Left forelimb (tissue), 1 donor: ENCODE data around the gene DPYSL5.

ENCODE experiments used
- DNase-seq: peaks from one replicate; pipeline ENCODE4 v3.0.0-alpha.2; 2018; ENCODE audit warnings: low spot score

The DPYSL5 gene

DNA sequence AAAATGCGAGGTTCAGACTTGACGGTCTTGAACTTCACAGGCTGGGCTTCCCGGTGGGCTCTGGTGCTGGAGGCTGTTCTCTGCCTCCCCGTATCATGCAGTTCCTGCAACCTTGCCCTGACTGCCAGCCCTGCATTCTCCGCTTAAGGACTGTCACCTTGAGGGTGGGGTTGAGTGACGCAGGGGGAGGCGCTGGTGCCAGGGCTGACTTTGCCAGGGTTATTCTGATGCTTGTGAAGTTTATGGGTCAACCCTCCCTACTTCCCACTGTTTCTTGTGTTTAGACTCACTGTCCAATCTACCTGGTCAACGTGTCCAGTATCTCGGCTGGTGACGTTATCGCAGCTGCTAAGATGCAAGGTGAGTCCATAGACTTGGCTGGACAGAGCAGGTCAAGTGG lies 85.0 kb downstream of the DPYSL5 start:
- no peak for DNase-seq

DNA sequence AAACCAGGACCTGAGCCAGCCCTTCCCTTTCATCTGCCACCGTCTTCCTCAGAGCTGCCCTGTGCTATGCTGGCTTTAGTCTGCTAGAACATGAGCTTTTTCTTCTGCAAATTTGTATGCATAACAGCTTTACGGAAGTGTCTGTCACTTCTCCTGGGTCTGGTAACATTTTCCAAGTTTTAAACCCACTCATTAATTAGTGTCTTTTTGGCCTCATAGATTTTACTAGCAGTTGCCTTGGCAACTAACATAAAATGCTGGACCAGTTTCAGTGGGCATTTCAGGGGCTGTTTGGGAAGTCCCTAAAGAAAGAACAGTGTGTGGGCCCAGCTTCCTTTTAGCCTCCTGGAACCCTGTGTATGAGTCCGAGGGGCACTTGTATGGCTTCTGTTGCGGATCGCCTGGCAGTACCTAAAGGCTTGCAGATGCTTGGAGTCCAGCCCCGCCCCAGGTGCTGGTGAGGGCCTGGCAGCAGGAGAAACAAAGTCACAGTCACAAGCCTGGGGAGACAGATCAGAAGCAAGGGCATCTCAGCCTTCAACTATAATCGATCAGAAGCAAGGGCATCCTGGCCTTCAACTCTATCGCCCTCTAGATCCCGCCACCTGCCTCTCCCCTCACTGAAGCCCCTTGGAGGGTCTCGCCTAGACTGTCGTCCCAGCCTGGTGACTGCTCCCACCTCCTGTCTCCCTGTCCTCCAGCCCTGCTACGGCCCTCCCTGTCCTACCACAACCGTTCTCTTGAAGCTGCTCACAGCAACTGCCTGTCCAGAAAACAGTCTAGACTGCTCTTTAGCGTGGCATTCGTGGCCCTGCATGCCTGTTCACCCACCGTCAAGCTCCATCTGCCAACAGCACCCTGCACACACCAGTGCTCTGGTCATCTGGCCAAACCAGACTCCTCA lies 85.8 kb downstream of the DPYSL5 start:
- DNase-seq, result no peak

DNA sequence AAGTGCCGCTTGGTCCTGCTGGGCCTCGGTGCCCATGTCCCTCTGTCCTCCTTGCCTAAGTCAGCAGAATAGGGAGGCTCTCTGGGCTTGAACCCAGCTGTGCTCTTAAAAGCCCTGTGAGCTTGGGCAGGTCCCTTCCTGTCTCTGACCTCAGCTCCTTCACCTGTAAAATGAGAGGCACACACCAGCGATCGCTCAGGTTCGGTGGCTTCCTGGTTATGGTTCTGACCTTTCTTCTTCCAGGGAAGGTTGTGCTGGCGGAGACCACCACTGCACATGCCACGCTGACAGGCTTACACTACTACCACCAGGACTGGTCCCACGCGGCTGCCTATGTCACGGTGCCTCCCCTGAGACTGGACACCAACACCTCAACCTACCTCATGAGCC lies 86.4 kb downstream of the DPYSL5 start:
- DNase-seq, result no peak

DNA sequence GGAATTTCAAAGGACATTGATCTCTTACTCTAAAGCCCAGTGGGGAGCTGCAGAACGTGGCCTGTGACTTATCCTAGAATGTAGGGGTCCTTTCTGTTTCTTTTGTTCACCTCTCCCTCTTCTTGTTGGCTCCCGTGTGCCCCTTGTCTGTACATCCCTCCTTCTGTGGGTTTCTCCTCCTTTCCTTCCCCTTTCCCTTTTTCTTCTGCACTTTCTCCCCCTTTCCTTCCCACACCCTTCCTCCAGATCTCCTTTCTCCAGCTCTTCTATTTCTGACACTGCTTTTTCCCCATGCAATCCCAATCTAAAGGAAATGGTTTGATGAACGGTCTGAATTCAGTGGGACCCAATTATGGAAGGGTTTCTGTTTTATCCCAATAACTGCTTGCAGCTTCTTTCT lies 87.1 kb downstream of the DPYSL5 start:
- no peak for DNase-seq

DNA sequence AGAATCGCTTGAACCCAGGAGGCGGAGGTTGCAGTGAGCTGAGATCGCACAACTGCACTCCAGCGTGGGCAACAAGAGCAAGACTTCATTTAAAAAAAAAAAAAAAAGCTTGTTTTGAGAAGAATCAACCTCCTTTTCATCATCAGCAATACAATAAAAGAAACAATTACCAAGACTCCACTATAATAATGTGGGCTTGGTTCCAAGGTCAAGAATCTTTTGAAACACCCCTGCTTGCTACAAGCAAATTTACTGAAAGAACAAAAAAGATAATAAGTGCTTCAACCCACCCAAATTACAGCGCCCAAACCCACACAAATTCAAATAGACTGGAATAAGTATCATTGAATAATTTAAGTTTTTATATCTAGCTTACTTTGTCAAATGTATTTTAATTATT lies 88.9 kb downstream of the DPYSL5 start:
- DNase-seq, result no peak

DNA sequence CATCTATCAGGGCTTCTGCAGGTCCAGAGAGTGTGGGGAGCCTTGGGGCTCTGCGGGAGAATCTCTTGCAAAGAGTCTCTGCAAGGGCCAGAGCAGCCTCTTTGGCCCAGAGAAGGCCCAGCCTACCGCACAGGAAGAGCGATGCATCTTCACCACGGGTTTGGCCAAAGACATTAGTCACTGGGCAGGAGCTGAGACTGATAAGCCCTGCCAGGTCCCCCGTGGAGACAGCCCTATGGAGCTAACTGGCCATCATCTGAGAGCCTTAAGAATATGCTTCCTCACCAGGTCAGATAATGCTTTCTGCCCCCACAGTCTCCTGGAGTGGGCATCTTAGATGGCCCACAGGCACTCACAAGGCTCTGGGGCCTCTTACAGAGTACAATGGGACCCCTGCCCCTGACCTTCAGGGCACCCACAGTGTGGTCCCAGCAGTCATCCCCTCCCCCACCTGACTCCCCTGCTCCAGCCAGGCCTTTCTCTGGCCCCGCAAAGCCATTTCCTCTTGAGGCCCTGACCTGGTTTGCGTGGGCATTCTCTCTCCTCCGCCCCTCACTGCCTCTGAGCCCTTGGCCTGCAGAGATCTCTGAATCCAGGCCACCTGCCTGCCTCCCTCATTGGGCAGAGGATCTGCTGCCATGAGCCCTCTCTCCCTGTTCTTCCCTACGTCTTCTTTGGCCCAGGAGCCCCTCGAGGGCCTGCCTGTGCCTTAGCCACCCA lies 90.6 kb downstream of the DPYSL5 start:
- DNase-seq, result peak; percentile 54

DNA sequence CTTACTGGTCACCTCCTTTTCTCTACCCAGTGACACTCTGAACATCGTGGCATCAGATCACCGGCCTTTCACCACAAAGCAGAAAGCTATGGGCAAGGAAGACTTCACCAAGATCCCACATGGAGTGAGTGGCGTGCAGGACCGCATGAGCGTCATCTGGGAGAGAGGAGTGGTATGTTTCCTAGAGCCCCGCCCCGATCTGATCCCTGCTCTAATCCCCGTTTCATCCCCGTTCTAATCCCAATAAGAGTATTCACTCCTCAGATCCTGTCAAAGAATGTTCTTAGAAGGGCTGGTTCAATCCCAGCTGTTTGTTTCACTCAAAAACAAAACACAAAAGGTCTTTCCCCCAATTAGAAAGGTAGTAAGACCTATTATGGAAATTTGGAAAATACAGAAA lies 92.1 kb downstream of the DPYSL5 start:
- no peak for DNase-seq

DNA sequence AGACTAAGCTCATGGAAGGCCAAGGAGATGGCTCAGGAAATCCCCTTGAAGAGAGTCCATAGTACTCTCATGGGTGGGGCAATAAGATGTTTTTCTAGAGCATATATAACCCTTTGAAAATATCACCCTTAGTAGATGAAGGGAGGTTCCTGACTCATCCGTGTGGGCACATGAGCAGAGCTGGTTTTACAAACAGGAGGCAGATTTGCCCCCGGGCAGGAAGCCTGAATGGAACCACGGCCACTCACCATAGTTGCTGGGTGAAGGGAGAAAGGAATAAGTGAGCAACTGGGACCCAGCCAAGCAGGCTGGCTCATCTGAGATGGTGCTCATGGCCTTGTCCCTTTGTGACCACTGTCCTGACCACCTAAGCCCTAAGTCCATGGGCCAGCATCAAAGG lies 93.6 kb downstream of the DPYSL5 start:
- DNase-seq, result no peak

DNA sequence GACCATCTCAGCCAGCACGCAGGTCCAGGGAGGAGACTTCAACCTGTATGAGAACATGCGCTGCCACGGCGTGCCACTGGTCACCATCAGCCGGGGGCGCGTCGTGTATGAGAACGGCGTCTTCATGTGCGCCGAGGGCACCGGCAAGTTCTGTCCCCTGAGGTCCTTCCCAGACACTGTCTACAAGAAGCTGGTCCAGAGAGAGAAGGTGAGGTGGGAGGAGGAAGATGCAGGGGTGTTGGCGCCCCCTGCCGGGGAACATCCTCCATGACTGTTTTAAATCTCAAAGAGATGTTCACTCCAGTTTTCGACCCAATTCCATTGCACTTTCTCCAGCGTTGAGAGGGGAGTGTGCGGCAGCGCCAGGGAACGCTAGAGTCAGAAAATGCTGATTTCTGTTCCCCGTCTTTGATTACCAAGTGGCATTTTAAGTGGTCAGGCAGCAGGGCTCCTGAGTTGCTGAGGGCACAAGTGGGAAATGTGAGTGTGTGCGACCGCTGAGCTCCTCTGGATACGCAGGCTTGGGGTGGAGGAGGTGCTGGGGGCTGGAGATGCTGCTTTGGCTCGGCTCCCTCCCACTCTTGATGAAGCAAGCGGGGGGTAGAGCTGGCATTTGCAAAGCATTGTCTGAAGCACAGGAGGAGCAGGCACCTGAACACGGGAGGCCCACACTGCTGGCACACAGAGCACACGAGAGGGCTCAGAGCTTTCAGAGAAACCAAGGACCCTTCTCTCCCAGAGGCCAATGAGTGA lies 94.8 kb downstream of the DPYSL5 start:
- DNase-seq, result peak; percentile 77

DNA sequence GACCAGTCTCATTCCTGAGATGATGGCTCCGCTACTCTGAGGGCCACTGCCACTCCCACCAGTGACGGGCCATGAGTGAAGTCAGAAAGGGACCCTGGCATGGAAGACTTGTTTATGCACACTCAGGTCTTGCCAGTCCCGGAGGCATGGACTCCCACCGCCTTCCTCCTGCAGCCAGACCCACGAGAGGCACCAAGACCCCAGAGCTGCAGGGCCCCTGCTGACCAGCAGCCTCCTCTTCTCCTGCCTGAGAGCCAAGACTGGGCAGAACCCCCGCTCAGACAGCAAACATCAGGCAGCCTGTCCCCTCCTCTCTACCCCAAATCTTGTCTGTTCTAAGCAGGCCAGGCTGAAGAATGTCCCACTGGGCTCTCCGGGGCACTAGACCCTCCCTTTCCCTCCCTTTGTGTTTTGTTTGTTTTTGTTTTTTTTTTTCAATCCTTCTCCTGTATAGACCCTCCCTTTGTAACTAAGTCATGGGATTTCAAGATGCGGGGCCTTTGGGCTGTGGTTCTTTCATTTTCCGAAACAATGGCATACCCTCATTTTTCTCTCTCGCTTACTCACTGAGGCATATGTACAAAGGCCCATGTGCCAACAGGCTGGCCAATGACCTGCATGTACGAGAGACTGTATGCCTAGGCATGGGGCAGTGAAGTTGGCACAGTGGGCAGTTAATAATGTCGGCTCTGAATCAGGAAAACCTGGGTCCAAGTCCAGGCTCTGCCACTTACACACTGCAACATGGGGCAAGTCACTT lies 98.2 kb downstream of the DPYSL5 start:
- no peak for DNase-seq

DNA sequence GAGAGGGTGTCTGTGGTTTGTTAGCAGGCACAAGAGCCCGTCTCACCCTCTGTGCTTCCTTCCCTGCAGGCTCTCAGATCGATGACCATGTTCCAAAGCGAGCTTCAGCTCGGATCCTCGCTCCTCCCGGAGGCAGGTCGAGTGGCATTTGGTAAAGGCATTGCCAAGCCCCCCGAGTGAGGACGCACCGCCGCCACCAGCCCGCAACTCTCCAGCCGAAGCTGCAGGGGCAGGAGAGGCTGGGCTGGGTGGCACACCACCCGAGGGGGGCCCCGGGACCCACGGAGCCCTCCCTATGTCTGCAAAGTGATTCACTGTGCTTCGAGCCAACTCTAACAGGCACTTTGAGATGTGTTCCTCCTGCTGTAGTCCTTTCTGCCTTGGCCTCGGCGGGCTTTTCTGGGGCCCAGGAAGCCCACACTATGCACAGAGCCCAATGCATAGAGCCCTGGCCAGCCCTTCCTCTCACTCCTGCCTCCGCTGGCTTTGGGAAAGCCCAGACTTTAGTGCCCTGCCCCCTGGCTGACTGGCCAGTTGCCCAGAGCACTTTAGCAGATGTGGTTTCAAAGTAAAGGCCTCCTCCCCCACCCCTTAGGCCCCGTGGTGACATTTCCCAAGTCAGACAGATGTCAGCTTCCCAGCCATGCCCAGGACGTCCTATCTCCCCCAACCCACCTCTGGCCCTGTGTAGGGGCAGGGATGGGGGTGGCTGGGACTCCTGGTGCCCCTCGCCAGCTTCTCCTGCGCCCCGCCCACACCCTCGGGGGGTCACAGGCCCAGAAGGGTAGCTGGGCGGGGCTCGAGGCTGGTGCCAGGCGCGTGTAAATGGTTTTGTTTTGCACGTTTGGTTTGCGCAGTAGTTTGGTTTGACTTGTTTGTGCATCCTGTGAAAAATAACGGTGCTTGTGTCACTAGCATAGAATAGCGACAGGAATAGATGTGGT lies 99.2 kb downstream of the DPYSL5 start:
- DNase-seq, result no peak

DNA sequence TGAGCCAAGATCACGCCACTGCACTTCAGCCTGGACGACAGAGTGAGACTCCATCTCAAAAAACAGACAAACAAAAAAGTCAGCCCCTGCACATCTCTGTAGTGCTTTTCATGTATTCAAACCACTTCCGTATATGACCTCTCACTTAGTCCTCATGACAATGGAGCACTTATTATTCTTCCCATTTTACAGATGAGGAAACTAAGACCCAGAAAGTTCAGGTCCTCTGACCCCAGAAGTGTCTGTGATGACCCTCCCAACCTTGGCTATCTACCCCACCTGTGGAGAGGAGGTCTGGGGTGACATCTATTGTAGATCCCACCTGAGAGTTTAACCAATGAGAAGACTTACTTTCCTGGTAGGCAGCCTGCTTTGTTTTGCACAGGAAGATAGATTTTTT lies 100.9 kb downstream of the DPYSL5 start:
- no peak for DNase-seq

DNA sequence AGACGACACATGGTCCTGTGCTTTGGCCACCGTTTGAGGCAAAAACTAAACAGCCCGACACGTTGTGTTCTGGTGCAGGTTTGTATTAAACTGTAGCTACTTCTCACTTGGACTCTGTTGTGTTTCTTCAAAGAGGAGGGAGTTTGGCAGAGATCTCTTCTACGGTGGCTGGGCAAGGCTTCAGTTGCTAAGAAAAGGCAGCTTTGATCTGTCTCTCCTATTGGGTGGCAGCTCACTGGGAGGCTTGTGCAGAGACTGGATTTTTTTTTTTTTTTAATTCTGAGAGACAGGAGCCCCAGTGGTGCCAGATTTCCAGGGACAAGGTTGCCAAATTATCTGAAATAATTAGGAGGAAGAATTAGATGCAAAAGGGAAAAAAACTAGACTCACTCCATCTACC lies 102.3 kb downstream of the DPYSL5 start:
- DNase-seq, result no peak

DNA sequence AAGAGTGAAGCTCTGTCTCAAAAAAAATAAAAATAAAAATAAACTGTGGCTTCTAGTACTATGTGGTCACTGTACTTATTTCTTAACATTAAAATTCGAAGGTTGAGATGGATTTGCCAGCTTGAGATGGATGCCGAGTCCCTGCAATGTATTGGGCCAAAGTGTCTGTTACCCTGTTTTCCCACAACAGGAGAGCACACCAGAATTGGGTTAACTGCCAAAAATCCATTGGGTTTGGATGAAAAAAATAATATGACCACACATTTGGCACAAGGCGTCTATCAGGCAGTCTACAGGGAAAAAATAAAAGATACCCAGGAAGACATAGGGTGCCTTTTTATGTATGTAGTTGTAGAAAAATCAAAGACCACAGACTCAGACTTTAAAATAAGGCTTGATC lies 103.3 kb downstream of the DPYSL5 start:
- DNase-seq, result no peak

DNA sequence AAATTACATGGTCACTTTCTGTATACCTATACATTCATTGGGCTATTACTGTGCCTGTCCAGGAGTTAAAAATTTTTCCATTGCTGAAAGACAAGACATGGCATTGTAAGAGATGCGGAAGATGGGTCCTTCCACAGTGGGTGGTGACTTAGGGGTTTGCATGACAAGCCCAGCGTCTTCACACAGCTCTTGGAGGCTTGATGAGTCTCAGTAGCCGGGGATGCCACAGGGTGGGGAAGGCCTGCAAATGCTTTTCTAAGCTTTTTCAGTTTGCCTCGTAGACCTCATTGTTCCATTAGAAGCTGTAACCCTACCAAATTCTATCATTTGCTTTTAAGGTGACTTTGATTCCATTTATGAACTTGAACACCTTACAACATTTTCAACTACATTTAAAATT lies 104.4 kb downstream of the DPYSL5 start:
- DNase-seq, result no peak

DNA sequence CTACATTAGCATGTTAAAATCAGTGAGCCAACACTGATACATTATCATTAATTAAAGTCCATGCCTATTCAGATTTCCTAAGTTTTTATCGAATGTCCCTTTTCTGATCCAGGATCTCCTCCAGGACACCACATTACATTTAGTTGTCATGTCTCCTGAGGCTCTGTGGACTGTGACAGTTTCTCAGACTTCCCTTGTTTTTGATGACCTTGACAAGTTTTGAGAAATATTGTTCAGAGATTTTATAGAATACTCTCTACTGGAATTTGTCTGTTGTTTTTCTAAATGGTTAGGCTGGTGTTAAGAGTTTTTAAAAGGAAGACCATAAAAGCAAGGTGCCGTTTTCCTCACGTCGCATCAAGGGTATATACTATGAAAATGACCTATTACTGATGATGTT lies 106.2 kb downstream of the DPYSL5 start:
- DNase-seq, result no peak

DNA sequence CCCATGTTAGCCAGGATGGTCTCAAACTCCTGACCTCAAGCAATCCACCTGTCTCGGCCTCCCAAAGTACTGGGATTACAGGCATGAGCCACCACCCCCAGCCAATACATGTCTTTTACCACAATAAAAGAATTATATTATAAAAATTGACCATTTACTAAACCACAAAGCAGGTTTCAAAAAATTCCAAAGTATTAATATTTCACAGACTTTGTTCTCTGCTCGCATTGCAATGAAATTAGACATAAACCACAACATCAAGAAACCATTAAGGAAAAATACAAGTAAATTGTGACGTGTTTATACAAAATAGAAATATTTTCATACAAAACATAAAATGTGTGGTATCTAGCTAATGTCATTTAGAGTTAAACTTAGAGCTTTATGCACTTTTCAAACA lies 109.1 kb downstream of the DPYSL5 start:
- no peak for DNase-seq

DNA sequence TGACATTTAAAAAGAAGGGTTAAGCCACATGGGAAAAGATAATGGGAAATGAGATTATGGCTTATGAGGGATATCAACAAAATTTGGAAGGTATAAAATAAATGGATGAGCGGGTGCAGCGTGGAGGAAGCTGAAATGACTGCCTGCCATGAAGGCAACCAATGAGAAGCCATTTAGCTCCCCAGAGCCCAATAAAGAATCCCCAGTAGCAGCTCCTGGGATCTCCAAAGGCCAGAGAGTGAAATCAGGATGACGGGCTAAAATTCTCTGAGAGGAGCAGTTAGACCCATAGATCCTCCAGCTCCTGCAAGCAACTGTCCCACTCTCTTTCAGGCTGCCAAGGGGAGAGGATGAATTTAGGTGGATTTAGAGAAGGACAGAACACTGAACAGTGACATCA lies 109.6 kb downstream of the DPYSL5 start:
- DNase-seq, result no peak

DNA sequence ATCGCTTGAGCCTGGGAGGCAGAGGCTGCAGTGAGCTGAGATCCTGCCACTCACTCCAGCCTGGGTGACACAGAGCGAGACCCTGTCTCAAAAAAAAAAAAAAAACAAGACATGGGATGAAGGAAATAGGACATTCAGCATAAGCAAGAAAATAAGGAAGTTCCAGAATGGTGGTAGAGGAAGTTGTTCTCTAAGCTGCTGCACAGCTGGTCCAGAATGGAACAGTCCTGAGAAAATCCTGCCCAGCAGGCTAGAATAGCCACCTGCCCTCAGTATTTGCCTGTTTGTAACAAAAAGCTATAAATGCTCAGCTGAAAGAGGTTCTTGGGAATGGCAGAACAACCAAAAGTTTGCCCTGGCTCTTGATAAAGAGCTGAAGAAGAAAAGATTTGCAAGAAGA lies 111.4 kb downstream of the DPYSL5 start:
- DNase-seq, result no peak

DNA sequence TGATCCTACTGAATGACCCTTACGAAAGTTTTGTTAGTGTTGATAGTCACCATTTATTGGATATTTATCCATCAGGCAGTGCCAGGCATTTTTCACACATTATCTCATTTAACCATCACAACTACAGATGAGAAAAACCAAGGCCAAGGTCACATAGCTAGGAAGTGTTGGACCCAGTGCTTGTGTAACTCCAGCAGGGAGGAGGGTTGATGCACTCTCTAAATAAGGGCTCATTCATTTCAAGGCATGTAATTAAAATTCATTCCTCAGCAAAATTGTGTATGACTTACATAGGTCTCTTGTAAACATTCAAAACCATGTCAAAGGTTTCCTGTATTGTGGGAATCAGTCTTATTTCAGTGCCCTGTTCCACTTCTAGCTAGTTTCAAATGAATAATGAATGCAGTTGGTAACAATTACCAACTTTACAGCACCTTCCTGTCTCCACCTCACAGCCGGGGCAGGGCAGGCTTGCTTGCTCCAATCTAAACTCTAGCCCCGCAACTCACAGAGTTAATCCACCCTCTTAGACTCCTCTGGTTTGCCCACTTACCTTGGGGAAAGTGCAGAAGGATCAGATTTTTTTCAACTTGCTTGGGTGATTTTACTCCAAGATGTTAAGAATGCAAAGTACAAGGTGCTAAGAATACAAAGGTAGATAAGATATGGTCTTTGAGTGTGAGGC lies 116.7 kb downstream of the DPYSL5 start:
- no peak for DNase-seq
